ENCODE data around the gene SLCO4C1. TPM values are rescaled to one million over a fixed set of nuclear protein-coding genes. Genes with fewer than 3 reads are reported as not detected.

Gene SLCO4C1
- polyA plus RNA-seq, 3 donors: 21.1 to 32.4 (median 25.1) TPM

Other genes starting within 250 kb of the SLCO4C1 start
- under 1 TPM in 1 of 3 donors, not detected in 2; 0.24 TPM for gene SLCO6A1, start 202.7 kb upstream of the SLCO4C1 start, polyA plus RNA-seq (ENCODE audit: insufficient read length in 3 of 3)

Data from renal pelvis (tissue), 3 donors.